Fibroblast of lung (primary cell): ENCODE results near the gene ZDHHC8. TPM values are rescaled to one million over a fixed set of nuclear protein-coding genes. Genes with fewer than 3 reads are reported as not detected.

Source experiments
- DNase-seq, 2 donors: peaks; one replicate each; pipeline versions ENCODE4 v3.0.0 to v3.0.0-alpha.2; 2010; ENCODE audit warnings: low read depth in 2 of 2
- H2AFZ ChIP-seq: 2 replicates; pipeline ENCODE4 v1.5.1; 2012; ENCODE audit warnings: low read length, control low read depth, inconsistent platforms
- H3K27ac ChIP-seq: 2 replicates; pipeline ENCODE4 v1.5.1; 2011; ENCODE audit warnings: low read length, control low read depth; ENCODE audit not compliant: insufficient read depth
- H3K27me3 ChIP-seq: 2 replicates; pipeline ENCODE4 v1.5.1; 2011; ENCODE audit warnings: mild to moderate bottlenecking, low read length; ENCODE audit not compliant: control insufficient read depth, insufficient read depth
- H3K36me3 ChIP-seq: 2 replicates; pipeline ENCODE4 v1.5.1; 2011; ENCODE audit warnings: low read length; ENCODE audit not compliant: control insufficient read depth, insufficient read depth
- H3K4me1 ChIP-seq: 2 replicates; pipeline ENCODE4 v1.5.1; 2011; ENCODE audit warnings: low read length; ENCODE audit not compliant: control insufficient read depth, insufficient read depth; ENCODE audit errors: extremely low read depth
- H3K4me2 ChIP-seq: 2 replicates; pipeline ENCODE4 v1.5.1; 2011; ENCODE audit warnings: low read length, control low read depth; ENCODE audit not compliant: insufficient read depth; ENCODE audit errors: extremely low read depth
- H3K4me3 ChIP-seq, 4 experiments: fragments of 200-600 bp in 1 of 4; sonication (generic) in 1 of 4; replicated peaks in 1 of 4; 2 replicates each; pipeline ENCODE4 v1.5.1; 2011 to 2016; ENCODE audit warnings: low read length in 4 of 4, low read depth in 3 of 4, mild to moderate bottlenecking in 3 of 4, control low read depth in 2 of 4, inconsistent platforms in 1 of 4, mixed read lengths in 1 of 4; ENCODE audit not compliant: insufficient read depth in 1 of 4; ENCODE audit errors: control extremely low read depth in 1 of 4
- H3K79me2 ChIP-seq: 2 replicates; pipeline ENCODE4 v1.5.1; 2012; ENCODE audit warnings: mild to moderate bottlenecking, low read length, inconsistent platforms; ENCODE audit not compliant: control insufficient read depth, insufficient read depth
- H3K9ac ChIP-seq: 2 replicates; pipeline ENCODE4 v1.5.1; 2011; ENCODE audit warnings: mild to moderate bottlenecking, low read length, control low read depth; ENCODE audit not compliant: insufficient read depth
- H3K9me3 ChIP-seq: 2 replicates; pipeline ENCODE4 v1.5.1; 2012; ENCODE audit warnings: low read depth, low read length; ENCODE audit not compliant: control insufficient read depth, insufficient read depth
- H4K20me1 ChIP-seq: 2 replicates; pipeline ENCODE4 v1.5.1; 2011; ENCODE audit warnings: low read length; ENCODE audit not compliant: control insufficient read depth, insufficient read depth; ENCODE audit errors: extremely low read depth
- EZH2 ChIP-seq: IDR thresholded peaks from 2 replicates; pipeline ENCODE4 v1.5.1; 2012; ENCODE audit warnings: low read length, control low read depth, mild to moderate bottlenecking; ENCODE audit errors: missing control alignments
- polyA plus RNA-seq, 2 donors: library from polyadenylated mRNA; depleted of rRNA in 1 of 2; stranded (reverse) in 1 of 2; unstranded in 1 of 2; fragments of >200 nt; gene quantifications; 2 replicates each; pipeline ENCODE4 v1.2.1, GENCODE V29; 2011 to 2012; ENCODE audit warnings: missing spikeins in 1 of 2
- total RNA-seq: library from RNA; depleted of rRNA; stranded (reverse); fragments of >200 nt; gene quantifications from 2 replicates; pipeline ENCODE4 v1.2.1, GENCODE V29; 2014
- TF ChIP-seq, protein P1 (sequence below), 2 donors: IDR thresholded peaks in 1 of 2; conservative IDR thresholded peaks in 1 of 2; 1 replicate in 1 of 2; 2 replicates in 1 of 2; pipeline ENCODE4 v1.5.1; 2011 to 2012; ENCODE audit warnings: low read length in 2 of 2, control low read depth in 1 of 2, inconsistent platforms in 1 of 2, low read depth in 1 of 2, mild to moderate bottlenecking in 1 of 2

ZDHHC8 gene
- total and polyA plus RNA-seq, 2 donors (not counting 1 experiment from before 2014, with no cell fraction given): 6.6 to 26.2 TPM

DNA sequence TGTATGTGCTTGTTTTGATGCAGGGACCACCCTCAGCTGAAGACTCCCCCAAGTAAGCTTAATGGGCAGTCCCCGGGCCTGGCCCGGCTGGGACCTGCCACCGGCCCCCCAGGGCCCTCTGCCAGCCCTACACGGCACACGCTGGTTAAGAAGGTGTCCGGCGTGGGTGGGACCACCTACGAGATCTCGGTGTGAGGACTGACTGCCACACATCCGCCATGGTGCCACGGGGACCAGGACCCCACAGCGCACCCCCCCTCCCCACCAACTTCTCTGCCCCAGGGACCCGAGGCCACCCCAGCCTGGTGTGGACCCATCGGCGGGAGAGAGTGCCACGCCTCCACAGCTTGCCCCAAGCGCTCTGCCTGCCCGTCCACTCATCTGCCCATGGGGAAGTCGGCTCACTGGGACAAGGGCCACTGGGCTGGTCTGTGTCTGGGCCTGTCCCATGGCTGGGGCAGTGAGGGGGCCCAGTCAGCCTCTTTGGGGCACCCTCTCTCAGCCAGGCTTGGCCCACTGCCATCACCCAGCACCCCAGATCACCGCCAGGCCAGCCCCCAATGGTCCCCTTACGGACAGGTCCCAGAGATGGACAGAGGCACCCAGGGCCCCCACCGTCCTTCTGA lies 13.7 kb downstream of the ZDHHC8 start:
- H3K27ac ChIP-seq: no peak overlapping the region
- no peak for TF ChIP-seq EZH2
- TF ChIP-seq, protein P1, sequence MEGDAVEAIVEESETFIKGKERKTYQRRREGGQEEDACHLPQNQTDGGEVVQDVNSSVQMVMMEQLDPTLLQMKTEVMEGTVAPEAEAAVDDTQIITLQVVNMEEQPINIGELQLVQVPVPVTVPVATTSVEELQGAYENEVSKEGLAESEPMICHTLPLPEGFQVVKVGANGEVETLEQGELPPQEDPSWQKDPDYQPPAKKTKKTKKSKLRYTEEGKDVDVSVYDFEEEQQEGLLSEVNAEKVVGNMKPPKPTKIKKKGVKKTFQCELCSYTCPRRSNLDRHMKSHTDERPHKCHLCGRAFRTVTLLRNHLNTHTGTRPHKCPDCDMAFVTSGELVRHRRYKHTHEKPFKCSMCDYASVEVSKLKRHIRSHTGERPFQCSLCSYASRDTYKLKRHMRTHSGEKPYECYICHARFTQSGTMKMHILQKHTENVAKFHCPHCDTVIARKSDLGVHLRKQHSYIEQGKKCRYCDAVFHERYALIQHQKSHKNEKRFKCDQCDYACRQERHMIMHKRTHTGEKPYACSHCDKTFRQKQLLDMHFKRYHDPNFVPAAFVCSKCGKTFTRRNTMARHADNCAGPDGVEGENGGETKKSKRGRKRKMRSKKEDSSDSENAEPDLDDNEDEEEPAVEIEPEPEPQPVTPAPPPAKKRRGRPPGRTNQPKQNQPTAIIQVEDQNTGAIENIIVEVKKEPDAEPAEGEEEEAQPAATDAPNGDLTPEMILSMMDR (conservative IDR thresholded peaks at IDR 0.05 in 1 of 2, IDR thresholded peaks at IDR 0.05 in 1 of 2; ENCODE audit: low read depth in 1 of 2, low read length in 2 of 2): no peak
- no peak overlapping the region for H3K4me2 ChIP-seq
- no peak for DNase-seq
- no peaks in the 10 kb centered on the region for H3K9me3 ChIP-seq
- H3K4me1 ChIP-seq: no peaks in the 10 kb centered on the region
- H3K27me3 ChIP-seq: no peaks in the 10 kb centered on the region
- no peaks in the 10 kb centered on the region for H4K20me1 ChIP-seq
- H3K36me3 ChIP-seq: peaks cover 13% of the 10 kb centered on the region
- H3K9ac ChIP-seq: no peak overlapping the region
- H3K79me2 ChIP-seq: no peaks in the 10 kb centered on the region
- H2AFZ ChIP-seq: no peak overlapping the region
- no peak overlapping the region for H3K4me3 ChIP-seq

DNA sequence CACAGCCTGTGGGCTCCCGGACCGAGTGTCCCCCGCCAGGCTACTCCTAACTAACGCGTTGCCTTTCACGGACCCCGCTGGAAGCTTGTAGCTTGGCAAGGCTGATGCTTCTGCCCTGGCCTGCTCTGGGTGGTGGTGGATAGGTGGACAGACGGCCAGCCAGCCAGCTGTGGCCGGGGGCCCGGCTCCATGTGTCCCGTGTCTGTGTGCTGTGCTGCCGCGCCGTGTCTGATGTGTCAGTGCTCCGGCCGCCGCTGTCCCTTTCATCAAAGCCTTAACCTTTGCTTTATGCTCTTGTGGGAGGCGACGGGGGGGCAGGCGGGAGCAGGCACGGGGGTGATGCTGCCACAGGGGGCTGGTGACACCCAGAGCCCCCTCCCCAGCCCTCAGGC lies 14.2 kb downstream of the ZDHHC8 start:
- Histone ChIP-seq H3K4me1 (no peaks in the 10 kb centered on the region), H3K27ac (no peak overlapping the region), H3K27me3 (no peaks in the 10 kb centered on the region), H2AFZ (no peak overlapping the region), H4K20me1 (no peaks in the 10 kb centered on the region), H3K79me2 (no peaks in the 10 kb centered on the region), H3K4me2 (no peak overlapping the region), H3K9ac (no peak overlapping the region), H3K9me3 (no peaks in the 10 kb centered on the region), H3K36me3 (peaks cover 13% of the 10 kb centered on the region), H3K4me3 (no peak overlapping the region)
- TF ChIP-seq EZH2: no peak
- TF ChIP-seq, protein P1 (conservative IDR thresholded peaks at IDR 0.05 in 1 of 2, IDR thresholded peaks at IDR 0.05 in 1 of 2; ENCODE audit: low read depth in 1 of 2, low read length in 2 of 2): no peak
- DNase-seq: no peak

DNA sequence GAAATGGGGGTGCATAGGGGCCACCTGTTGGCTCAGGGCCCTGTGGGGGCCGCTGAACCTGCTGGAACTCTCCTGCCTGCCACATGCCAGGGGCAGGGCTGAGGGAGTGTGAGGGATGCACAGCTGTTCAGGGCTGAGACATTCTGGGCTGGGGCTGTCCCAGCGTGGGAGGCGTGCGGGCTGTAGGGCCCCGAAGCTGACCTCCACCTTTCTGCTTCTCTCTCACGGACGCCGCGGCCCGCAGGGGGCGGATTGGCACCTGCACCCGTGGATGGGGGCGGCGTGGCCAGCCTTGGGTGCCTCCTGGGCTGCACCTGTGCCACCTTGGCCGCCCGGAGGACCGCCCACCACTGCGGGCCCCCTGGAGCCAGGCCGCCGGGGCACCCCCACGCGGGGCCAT lies 15.2 kb downstream of the ZDHHC8 start:
- H4K20me1 ChIP-seq: no peaks in the 10 kb centered on the region
- H3K27ac ChIP-seq: no peak overlapping the region

More for the DNA sequence above, 15.2 kb downstream of the ZDHHC8 start:
- H2AFZ ChIP-seq: no peak overlapping the region
- no peak overlapping the region for H3K4me2 ChIP-seq
- no peaks in the 10 kb centered on the region for H3K9me3 ChIP-seq
- no peaks in the 10 kb centered on the region for H3K79me2 ChIP-seq
- no peak overlapping the region for H3K4me3 ChIP-seq
- H3K9ac ChIP-seq: no peak overlapping the region
- H3K4me1 ChIP-seq: no peaks in the 10 kb centered on the region
- DNase-seq: no peak
- no peak for TF ChIP-seq EZH2
- TF ChIP-seq, protein P1 (conservative IDR thresholded peaks at IDR 0.05 in 1 of 2, IDR thresholded peaks at IDR 0.05 in 1 of 2; ENCODE audit: low read depth in 1 of 2, low read length in 2 of 2): no peak
- H3K36me3 ChIP-seq: peaks cover 10% of the 10 kb centered on the region
- H3K27me3 ChIP-seq: no peaks in the 10 kb centered on the region
